ENCODE data around the gene MYMK.

DNA sequence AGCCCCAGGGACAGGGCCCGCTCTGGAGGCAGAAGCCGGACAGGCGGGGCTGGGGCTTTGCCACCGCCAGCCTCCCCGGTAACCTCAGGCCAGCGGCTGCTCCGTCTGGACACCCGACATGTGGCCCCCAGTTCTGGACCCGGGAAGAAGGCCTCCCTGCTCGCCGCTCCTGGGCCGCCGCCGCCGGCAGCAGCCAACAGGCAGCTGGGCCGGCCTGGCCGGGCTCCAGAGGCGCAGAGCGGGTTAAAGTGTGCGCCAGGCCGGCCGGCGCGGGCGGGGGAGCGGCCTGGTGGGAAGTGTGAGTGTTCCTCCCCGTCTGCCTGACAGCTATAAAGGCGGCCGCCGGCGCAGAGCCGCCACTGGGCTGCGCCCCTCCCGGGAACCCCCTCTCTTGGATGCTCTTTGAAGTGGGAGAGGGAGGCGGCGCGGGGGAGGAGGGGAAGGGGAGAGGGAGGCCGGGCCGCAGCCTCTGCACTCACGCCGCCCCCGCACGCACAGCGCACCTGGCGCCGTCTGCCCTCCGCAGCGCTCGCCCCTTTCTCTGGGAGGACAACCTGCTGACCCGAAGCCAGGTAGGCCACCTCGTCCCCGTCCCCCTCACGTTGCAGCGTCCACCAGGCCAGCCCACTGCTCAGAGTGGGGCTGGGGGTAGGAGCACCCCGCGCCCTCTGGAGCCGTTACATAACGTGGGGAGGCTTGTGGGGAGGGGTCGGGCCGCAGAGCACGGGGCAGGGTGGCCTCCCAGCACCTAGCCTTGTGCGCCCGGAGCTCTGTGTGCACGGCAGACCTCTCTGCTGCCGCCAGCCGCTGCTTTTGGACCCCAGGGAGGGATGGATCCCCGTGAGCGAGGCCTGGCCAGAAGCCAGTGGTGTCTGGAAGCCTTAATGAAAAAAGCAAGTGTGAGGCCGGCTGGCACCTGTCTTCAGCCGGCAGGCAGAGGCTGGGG is 9.9 kb upstream of the MYMK start, which contains the start of gene ADAMTSL2:
- TF ChIP-seq POLR2A (IDR thresholded peaks at IDR 0.05) = no peak
- TF ChIP-seq, protein P1, sequence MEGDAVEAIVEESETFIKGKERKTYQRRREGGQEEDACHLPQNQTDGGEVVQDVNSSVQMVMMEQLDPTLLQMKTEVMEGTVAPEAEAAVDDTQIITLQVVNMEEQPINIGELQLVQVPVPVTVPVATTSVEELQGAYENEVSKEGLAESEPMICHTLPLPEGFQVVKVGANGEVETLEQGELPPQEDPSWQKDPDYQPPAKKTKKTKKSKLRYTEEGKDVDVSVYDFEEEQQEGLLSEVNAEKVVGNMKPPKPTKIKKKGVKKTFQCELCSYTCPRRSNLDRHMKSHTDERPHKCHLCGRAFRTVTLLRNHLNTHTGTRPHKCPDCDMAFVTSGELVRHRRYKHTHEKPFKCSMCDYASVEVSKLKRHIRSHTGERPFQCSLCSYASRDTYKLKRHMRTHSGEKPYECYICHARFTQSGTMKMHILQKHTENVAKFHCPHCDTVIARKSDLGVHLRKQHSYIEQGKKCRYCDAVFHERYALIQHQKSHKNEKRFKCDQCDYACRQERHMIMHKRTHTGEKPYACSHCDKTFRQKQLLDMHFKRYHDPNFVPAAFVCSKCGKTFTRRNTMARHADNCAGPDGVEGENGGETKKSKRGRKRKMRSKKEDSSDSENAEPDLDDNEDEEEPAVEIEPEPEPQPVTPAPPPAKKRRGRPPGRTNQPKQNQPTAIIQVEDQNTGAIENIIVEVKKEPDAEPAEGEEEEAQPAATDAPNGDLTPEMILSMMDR (IDR thresholded peaks at IDR 0.05) = no peak

Data from uterus (tissue), 2 donors.